NB4 (cell line): ENCODE results near the gene OPCML.
A peak's percentile ranks its signal among the peaks of the same experiment; 100 is the strongest.

Experiments
- DNase-seq: peaks from one replicate; pipeline ENCODE4 v3.0.0; 2010; ENCODE audit warnings: low read depth
- H3K4me3 ChIP-seq: one replicate; pipeline ENCODE4 v1.5.1; 2011; ENCODE audit warnings: mild to moderate bottlenecking, low read depth, low read length, moderate library complexity
- MYC ChIP-seq: IDR thresholded peaks from 2 replicates; pipeline ENCODE4 v1.6.1; 2011; ENCODE audit warnings: low read depth, low read length
- POLR2A ChIP-seq: IDR thresholded peaks from 2 replicates; pipeline ENCODE4 v1.6.1; 2011; ENCODE audit warnings: mild to moderate bottlenecking; ENCODE audit not compliant: insufficient read length; ENCODE audit errors: extremely low read depth
- TF ChIP-seq, protein P1 (sequence below): IDR thresholded peaks from one replicate; pipeline ENCODE4 v1.5.1; 2012; ENCODE audit warnings: low read depth, low read length
- TF ChIP-seq, protein P2 (sequence below): IDR thresholded peaks from 2 replicates; pipeline ENCODE4 v1.6.1; 2011; ENCODE audit warnings: low read depth, low read length

The OPCML gene

DNA sequence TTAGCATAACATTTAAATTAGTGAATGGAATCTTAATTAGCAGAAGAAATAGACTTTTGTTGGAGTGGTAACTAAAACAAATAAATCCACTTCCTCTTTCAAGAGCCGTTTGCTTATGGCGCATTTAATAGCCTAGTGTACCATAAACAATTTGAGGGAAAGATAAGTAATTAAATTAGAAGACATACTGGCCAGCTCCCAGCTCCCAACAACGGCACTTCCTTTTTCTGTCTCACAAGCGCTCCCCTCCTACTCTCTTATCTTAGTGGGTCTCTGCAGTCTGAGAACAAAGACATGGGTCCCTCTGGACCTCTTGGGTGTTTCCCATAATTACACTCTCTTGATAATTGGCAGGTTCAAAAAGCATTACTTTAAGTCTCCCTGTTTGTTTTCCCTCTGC lies 146.0 kb downstream of the OPCML start:
- H3K4me3 ChIP-seq: no peak overlapping the region
- DNase-seq: peak; percentile 52
- TF ChIP-seq, protein P1, sequence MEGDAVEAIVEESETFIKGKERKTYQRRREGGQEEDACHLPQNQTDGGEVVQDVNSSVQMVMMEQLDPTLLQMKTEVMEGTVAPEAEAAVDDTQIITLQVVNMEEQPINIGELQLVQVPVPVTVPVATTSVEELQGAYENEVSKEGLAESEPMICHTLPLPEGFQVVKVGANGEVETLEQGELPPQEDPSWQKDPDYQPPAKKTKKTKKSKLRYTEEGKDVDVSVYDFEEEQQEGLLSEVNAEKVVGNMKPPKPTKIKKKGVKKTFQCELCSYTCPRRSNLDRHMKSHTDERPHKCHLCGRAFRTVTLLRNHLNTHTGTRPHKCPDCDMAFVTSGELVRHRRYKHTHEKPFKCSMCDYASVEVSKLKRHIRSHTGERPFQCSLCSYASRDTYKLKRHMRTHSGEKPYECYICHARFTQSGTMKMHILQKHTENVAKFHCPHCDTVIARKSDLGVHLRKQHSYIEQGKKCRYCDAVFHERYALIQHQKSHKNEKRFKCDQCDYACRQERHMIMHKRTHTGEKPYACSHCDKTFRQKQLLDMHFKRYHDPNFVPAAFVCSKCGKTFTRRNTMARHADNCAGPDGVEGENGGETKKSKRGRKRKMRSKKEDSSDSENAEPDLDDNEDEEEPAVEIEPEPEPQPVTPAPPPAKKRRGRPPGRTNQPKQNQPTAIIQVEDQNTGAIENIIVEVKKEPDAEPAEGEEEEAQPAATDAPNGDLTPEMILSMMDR: no peak
- TF ChIP-seq, protein P2, sequence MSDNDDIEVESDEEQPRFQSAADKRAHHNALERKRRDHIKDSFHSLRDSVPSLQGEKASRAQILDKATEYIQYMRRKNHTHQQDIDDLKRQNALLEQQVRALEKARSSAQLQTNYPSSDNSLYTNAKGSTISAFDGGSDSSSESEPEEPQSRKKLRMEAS: no peak
- TF ChIP-seq POLR2A (no peak), MYC (no peak)

DNA sequence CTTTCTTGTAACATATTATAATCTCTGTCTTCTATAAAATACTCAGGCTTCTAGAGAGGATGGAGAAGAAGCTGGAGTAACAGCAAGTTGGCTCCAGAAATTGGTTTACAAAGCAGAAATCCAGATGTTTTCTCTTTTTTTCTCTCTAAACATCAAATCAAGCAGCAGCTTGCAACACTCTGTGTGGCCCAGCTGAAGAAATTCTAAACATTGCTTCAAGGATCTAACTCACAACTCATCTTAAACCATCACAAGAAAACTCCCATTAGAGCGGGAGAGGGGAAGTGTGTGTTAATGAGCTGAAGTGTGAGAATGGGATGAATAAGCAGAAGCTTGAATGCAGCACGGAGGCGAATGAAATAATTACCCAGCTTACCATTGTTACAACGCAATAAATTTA lies 146.5 kb downstream of the OPCML start:
- TF ChIP-seq POLR2A (no peak), MYC (no peak)
- TF ChIP-seq, protein P2: no peak
- TF ChIP-seq, protein P1: no peak
- DNase-seq: no peak
- H3K4me3 ChIP-seq: no peak overlapping the region

DNA sequence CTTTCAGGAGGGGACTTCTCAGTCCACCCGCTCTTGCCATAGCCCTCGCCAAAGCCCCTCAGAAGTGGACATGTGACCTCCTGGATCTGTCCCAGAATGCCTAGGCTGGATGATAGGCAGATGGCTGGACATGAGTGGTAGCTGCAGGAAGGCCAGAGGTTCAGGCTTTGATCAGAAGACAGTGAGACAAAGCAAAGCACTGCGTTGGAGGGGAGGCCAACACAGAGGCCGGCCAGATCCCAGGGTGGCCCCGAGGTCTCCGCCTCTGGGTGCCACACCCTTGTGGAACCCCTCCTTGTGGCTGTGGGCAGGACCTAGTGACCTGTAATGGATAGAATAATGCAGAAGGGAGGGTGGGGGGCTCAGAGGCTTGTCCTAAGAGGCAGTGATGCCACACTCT lies 147.6 kb downstream of the OPCML start:
- no peak for DNase-seq
- H3K4me3 ChIP-seq: no peak overlapping the region
- TF ChIP-seq MYC (no peak), POLR2A (no peak)
- TF ChIP-seq, protein P1: no peak
- TF ChIP-seq, protein P2: no peak

DNA sequence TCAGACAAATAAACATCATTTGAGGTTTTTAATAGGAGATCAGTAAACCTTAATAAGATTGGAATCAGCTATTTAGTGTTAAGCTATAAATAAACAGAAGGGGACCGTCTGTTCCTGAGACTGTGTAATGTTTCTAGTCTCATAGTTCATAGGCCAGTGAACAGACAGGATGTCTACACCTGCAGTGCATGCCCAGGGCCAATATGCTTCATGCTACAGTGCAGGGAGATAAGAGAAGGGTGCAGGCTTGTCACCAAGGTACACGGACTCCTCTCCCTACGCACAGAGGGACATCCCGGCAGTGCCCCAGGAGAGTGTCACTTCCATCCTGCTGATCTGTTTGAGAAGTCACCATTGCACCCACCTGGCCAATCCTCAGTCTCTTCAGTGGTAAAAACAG lies 148.6 kb downstream of the OPCML start:
- no peak overlapping the region for H3K4me3 ChIP-seq
- TF ChIP-seq, protein P1: no peak
- TF ChIP-seq MYC (no peak), POLR2A (no peak)
- TF ChIP-seq, protein P2: no peak
- DNase-seq: no peak

DNA sequence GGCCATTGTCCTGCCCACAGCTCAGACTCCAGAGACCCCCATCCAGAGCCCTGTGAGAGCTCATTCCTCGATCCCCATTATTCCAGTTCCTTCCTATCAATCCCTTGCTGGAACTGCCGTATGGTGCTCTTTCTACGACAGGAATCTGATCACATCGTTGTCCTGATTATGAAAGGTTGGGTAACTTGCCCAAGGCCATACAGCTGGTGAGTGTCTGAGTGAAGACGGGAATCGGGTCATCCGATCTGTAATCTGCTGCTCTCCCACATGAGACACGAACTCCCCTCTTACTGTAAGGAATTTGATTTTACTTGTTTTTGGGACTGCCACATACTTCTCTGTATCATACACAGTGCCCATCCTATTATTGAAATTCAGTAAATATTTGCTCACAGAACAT lies 149.1 kb downstream of the OPCML start:
- TF ChIP-seq MYC (no peak), POLR2A (no peak)
- TF ChIP-seq, protein P1: no peak
- TF ChIP-seq, protein P2: no peak
- DNase-seq: no peak
- H3K4me3 ChIP-seq: no peak overlapping the region
